Sigmoid colon (tissue), 4 donors: ENCODE measurements around the gene LYPD6B.

Source experiments
- CTCF ChIP-seq, 4 experiments: fragments of 450-650 bp in 3 of 4; fragments of 200-600 bp in 1 of 4; IDR thresholded peaks; one replicate each; pipeline ENCODE4 v1.5.1; 2016 to 2019; ENCODE audit warnings: antibody characterized with exemption in 4 of 4, mild to moderate bottlenecking in 3 of 4, moderate library complexity in 2 of 4
- POLR2A ChIP-seq, 2 donors: fragments of 450-650 bp; IDR thresholded peaks; one replicate each; pipeline ENCODE4 v1.6.1; 2016; ENCODE audit warnings: antibody characterized with exemption in 2 of 2, mild to moderate bottlenecking in 2 of 2, moderate library complexity in 2 of 2
- POLR2AphosphoS5 ChIP-seq, 4 donors: sonication (generic); formaldehyde crosslinking; IDR thresholded peaks; one replicate each; pipeline ENCODE4 v1.6.1; 2017; ENCODE audit warnings: antibody characterized with exemption in 4 of 4

- TF ChIP-seq CTCF (IDR thresholded peaks at IDR 0.05), result no peak
- no peak for TF ChIP-seq POLR2AphosphoS5 (IDR thresholded peaks at IDR 0.05)
- no peak for TF ChIP-seq POLR2A (IDR thresholded peaks at IDR 0.05)
Observed at GRCh38 chr2:149057401-149057800, 18.9 kb downstream of the LYPD6B start.
